Brain pericyte (primary cell): ENCODE data around the gene GNL3L.
"Not testable (repeated sequence)": the region's sequence is repeated elsewhere in the genome, so short reads cannot be mapped to it uniquely, and the experiment has no call there.

ENCODE experiments used
- DNase-seq: peaks from one replicate; pipeline ENCODE4 v3.0.0-alpha.2; 2012; ENCODE audit warnings: low read depth, low spot score

The GNL3L gene

GRCh38 chrX:54529552-54530356 is at the start of gene GNL3L:
Gene GNL3L (plus strand): TSS chrX:54530219. CDS start chrX:54532567, 2,348 bp downstream.
- peak; percentile 49 for DNase-seq

DNA sequence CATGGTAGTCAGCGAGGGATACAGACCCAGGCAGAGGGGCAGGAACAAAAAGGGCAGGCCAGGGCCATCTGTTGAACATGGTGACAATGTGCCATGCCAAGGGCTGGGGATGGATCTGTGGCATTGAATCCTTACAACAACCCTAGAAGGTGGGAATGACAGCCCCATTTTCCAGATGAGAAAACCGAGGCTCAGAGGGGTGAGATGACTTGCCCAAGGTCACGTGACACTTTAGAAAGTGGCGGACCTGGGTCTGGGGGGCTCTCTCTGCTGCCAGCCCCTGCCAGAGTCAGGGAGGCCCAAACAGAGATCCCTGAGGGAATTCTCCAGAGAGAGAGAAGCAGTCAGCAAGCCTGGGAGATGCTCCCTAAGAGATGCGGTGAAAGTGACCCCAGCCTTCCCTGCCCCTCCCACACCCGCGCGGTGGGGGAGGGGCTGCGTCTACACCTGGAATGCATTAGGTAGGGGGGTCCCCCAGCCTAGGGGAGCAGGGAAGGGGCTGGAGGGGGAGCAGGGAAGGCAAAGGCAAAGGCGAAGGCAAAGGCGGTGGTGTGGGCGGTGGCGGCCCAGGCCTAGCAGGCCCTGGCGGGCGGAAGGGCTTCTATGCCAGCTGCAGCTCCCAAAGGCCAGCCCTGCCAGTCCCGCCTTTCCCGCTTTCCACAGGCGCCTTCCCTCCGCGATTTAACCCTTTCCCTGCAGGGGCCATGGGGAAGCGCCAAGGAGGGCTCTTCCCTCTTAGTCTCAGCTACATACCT is 47.0 kb upstream of the GNL3L start:
- DNase-seq = no peak

GRCh38 chrX:54483946-54484345 is 46.1 kb upstream of the GNL3L start:
- DNase-seq = no peak

DNA sequence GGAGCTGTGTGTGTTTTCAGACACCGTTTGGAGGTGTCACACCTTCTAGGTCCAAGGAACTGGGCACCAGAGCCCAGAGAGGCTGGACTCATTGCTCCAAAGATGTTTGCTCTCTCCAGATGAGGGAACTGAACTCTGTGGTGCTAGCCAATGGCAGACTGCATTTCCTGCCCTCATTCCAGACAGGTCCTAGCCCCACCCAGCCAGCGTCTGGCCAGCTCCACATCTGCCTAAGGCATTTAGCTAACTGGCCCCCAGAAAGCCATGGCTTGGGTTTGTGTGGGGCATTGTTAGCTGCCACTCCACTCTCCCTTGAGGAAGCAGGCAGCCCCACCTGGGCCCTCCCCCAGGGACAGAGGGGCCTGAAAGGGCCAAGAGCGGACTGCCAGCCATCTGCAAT is 45.4 kb upstream of the GNL3L start:
- no peak for DNase-seq

GRCh38 chrX:54489819-54490218 is 40.2 kb upstream of the GNL3L start:
- DNase-seq = not testable (repeated sequence)

GRCh38 chrX:54492340-54492739 is 37.7 kb upstream of the GNL3L start:
- no peak for DNase-seq

- no peak for DNase-seq
Observed at GRCh38 chrX:54494166-54494988, 35.6 kb upstream of the GNL3L start.

DNA sequence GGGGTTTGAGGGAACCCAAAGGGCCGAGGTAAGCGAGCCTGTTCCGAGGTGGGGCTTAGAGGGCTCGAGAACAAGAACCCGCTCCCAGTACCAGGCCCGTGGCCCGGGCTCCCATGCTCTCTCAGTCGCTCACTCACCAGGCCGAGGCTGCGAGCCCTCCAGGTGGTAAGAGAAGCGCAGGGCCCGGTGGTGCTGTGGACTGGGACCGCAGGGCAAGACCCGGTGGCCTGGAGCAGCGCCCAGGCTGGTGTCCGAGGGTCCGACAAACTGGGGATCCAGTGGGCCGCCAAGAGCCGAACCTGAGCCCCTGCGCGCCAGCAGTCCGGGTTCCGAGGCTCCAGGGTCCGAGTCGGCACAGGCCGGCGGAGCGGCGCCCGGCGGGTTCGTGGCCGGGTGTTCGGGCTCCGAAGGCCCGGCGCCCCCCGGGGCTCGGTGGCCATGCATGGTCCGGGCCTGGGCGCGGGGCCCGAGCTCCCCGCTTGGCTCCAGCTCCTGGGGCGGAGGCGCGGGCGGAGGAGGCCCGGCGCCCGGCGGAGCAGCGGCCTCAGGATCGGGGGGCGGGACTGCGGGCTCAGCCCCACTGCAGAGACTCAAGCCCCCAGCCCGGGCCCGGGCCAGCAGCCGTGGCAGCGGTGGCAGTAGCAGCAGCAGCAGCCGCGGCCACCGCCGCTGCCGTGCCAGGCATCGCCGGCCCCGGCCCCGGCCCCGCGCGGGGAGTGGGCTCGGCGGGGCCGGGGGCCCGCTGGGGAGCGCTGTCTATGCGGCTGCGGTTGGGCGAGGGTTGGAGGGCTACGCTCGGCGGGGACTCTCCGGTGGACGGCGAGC is 34.8 kb upstream of the GNL3L start:
- DNase-seq = no peak

GRCh38 chrX:54495814-54496516 is 34.1 kb upstream of the GNL3L start, which contains the start of gene FGD1:
Gene FGD1 (minus strand): TSS chrX:54496234. CDS start chrX:54495432, 802 bp downstream.
- DNase-seq = no peak

- DNase-seq = no peak
Observed at GRCh38 chrX:54496517-54496852, 33.5 kb upstream of the GNL3L start.

- DNase-seq = no peak
Observed at GRCh38 chrX:54496936-54497335, 33.1 kb upstream of the GNL3L start.

GRCh38 chrX:54509400-54509799 is 20.6 kb upstream of the GNL3L start:
- no peak for DNase-seq

DNA sequence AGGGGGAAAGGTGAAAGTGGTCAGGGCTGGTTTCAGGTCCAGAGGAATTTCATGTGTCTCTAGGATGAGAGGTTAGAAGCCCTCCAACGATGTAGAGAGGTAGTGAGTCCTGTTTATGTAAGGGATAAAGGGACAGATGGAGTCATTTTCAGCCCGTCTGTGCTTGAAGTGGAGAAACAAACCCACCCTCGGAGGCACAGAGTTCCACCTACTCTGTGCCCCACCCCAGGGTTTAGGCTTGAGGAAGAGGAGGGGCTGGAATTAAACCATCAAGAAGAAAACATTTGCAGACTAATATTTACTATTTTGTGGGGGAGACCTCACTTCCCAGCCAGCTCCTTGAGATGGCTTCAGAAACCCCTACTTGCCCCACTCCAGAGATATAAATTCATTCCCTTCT is 868 bp upstream of the GNL3L start:
- DNase-seq = no peak

- no peak for DNase-seq
Observed at GRCh38 chrX:54530357-54530900, 410 bp downstream of the GNL3L start.

DNA sequence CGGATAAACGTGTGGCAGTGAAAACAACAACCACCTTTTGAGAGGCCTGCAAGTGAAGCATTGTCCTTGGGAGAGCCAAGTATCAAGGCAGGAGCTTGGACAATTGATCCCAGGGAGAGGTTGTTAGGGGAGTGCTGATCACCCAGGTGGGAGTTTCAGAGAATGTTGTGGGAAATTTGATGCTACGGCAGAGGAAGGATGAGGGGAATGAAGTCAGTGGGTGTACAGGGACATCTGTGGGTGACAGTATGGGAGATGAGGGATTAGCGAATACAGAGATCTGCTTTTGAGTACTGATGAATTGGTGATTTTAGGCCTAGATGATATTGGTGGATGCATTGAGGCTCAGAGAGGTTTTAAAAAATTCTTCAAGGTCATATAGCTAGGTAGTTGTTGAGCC is 4.3 kb downstream of the GNL3L start:
- DNase-seq = no peak

- no peak for DNase-seq
Observed at GRCh38 chrX:54540289-54540688, 10.3 kb downstream of the GNL3L start.

- DNase-seq = not testable (repeated sequence)
Observed at GRCh38 chrX:54542239-54542638, 12.2 kb downstream of the GNL3L start.

- DNase-seq = no peak
Observed at GRCh38 chrX:54550821-54551220, 20.8 kb downstream of the GNL3L start.

- DNase-seq = no peak
Observed at GRCh38 chrX:54551801-54552200, 21.8 kb downstream of the GNL3L start.

- not testable (repeated sequence) for DNase-seq
Observed at GRCh38 chrX:54555006-54555405, 25.0 kb downstream of the GNL3L start.
